HG03095 (cell line): ENCODE measurements around the gene GRAMD4.

Source experiments
- ATAC-seq: cut with Tn5 transposase; IDR thresholded peaks from one replicate; pipeline ENCODE4 v1.9.1; 2021; ENCODE audit warnings: moderate library complexity; ENCODE audit not compliant: unreplicated experiment

GRAMD4 gene

DNA sequence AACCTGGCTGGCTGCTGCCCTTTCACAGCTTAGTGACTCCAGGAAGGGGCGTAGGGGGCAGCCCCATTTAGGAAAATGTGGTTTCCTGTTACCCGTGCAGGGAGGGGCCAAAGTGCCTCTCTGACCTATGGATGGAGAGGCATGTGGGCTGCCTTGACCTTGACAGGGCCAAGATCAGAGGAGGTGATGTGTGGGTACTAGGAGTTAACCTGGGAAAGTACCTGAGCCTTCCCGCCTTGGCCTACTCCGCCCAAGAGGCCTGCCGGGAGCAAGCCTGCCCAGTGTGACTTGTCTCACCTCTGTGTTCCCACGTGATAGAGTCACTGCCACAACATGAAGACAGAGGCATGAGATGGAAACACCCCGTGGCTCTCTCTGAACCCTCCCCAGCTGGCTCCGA, 33.4 kb downstream of the GRAMD4 start:
- ATAC-seq = no peak

- no peak for ATAC-seq
Observed at GRCh38 chr22:46654426-46654825, 34.2 kb downstream of the GRAMD4 start.

GRCh38 chr22:46654927-46655595, 34.9 kb downstream of the GRAMD4 start:
- ATAC-seq = no peak

DNA sequence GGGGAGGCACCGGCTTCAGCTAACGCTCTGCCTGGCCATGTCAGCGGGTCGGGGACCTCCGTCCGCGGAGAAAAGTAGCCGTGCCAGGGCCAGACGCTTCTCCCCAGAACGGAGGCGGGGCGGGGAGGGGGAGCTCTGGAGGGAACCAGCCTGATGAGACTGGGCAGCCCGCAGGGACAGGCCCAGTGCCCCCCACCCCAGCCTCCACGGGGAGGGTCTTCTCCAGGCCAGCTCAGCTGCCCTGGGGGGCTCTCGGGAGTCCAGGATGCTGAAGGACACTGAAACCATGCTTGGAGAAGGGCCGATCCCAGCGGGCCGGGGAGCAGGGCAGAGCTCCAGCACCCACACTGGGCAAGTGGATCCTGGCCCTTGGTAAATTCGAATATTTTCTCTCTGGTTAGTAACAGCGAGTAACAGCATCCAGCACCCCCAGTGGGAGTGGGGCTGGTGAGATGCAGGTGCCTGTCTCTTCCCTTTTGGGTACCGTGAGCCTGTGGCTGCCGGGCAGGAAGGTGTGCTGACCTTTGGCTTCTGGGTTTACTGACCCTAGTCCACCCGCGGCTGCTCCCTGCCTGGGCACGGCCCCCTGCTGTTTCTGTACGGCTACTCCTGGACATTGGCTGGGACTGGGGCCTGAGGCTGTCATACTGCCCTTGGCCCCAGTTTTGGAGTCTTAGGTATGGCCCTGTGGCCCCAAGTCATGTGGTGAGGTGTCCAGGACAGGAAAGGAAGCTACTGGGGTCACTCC, 35.8 kb downstream of the GRAMD4 start:
- no peak for ATAC-seq

GRCh38 chr22:46656856-46657654, 36.9 kb downstream of the GRAMD4 start:
- no peak for ATAC-seq

- ATAC-seq = no peak
Observed at GRCh38 chr22:46657655-46657953, 37.4 kb downstream of the GRAMD4 start.

- no peak for ATAC-seq
Observed at GRCh38 chr22:46657996-46658947, 38.1 kb downstream of the GRAMD4 start.

- no peak for ATAC-seq
Observed at GRCh38 chr22:46659059-46659790, 39.0 kb downstream of the GRAMD4 start.

DNA sequence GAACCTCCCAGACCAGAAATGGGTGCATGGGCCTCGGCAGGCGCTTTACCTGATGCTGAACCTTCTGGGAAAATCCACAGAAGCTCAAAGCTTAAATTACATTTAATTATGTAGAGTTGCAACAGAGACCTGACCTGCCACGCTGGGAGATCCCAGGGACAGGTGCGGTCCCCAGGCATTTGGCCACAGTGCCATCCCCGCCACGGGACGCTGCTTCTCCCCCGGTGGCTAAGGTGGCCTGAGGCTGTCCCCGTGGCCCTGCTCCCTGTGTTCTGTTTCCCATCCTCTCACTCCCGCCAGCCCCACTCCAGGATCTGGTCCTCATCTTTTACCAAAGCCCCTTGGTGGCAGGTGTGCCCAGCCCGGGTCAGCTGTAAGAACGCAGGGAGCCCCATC, 39.6 kb downstream of the GRAMD4 start:
- ATAC-seq = no peak

DNA sequence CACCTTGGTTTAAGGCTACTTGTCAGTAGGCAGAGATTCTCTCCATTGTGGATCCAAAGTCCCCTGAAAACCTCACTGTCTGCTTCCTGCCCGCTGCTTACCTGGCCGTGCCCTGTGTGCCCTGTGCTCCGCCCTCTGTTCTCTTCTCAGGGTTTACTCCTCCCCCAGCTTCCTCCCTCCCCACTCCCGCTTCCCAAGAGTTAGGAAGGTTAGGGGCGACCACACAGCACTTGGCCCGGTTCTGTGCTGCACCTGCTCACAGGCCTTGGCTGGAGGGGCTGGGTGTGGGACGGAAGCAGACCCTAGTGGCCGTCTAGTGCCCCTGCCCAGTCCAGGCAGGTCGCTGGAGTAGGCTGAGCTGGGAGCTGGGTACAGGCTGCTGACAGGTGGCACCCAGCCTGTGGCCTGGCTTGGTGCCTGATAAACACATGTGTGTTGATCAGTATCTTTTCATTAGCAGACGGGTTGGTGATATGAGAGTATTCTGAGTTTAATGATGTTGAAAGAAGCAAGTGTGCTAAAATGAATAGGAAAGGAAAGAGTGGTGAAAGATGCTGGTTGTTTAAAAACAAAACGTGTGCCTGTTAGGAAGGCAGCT, 40.5 kb downstream of the GRAMD4 start:
- ATAC-seq = no peak

DNA sequence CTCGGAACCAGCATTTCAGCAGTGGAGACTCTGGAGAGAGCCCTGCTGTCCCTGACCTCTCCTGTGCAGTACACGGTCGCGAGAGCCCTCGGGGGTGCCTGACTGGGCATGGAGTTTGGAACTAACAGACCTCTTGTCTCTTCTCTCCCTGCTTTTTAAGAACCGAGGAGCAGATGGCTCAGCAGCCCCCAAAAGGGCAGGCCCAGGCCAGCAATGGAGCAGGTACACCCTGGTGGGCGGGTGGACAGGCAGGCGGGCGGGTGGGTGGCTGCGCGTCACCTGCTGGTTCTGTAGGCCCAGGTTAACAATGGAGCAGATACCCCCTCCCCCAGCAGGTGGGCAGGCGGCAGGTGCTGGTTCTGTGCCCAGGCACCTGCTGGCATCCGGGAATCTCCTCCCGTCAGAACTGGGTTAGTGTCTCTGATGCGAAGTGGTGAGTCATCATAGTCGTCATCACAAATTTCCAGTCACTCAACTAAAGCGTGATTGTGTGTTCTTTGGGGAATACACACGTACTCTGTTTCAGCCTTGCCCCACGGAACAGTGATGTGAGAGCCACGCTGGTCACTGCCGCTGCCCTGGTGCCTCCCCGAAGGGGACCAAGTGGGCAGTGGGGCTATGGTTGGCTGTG, 41.1 kb downstream of the GRAMD4 start:
- no peak for ATAC-seq

DNA sequence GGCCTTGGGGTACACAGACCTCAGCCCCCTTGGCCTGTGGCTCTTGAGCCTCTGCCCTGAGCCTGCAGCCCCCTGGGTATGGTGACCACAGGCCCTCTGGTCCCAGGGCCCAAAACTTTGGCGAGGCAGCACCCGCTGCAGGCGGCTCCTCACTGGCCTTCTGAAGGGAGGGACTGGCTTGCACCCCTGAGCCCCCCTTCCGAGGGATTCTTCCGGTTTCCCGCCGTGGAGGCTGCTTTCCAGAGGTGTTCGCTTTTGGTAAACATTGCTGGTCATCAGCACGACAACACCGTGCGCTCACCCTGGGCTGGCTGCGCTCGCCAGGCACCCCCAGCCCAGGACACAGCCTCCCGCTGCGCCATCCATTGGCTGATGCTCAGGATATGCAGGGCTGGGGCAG, 42.0 kb downstream of the GRAMD4 start:
- no peak for ATAC-seq

DNA sequence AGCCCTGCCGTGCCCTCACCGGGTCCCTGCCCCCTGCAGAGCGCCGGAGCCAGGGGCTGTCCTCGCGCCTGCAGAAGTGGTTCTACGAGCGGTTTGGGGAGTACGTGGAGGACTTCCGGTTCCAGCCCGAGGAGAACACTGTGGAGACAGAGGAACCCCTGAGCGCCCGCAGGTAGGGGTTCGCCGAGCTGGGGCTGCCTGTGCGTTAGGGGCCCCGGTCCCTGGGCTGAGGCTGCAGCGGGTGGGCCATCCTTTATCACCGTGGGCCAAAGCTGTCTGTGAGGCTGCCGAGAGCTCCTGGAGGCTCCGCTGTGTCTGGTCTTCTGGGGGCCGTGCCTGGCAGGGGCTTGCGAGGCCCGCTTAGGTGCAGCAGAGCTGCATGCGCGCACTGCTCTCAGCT, 42.8 kb downstream of the GRAMD4 start:
- no peak for ATAC-seq

- no peak for ATAC-seq
Observed at GRCh38 chr22:46663436-46664100, 43.4 kb downstream of the GRAMD4 start.

DNA sequence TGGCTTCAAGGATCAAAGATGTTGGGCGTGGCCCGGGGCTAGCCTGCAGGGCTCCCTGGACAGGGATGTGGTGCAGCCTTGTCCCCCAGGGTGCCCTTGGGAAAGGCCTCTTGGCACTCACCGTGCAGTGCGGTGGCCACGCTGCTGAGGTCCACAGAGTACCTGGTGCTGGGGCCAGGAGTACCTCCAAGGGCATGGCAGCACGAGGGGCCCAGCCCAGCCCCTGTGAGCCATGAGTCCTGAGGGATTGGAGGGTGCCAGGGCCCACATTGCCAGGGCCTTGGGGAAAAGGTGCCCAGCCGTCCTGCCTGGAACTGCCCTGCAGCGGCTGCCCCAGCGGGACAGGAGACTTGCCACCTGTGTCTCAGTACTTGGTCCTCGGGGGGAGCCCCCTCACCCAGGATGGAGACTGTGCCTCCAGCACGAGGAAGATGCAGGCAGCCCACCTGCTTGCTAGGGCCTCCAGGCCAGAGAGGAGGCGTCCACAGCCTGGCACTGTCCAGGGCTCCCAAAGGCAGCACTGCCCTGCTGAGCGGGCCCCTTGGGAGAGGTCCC, 44.2 kb downstream of the GRAMD4 start:
- ATAC-seq = no peak

DNA sequence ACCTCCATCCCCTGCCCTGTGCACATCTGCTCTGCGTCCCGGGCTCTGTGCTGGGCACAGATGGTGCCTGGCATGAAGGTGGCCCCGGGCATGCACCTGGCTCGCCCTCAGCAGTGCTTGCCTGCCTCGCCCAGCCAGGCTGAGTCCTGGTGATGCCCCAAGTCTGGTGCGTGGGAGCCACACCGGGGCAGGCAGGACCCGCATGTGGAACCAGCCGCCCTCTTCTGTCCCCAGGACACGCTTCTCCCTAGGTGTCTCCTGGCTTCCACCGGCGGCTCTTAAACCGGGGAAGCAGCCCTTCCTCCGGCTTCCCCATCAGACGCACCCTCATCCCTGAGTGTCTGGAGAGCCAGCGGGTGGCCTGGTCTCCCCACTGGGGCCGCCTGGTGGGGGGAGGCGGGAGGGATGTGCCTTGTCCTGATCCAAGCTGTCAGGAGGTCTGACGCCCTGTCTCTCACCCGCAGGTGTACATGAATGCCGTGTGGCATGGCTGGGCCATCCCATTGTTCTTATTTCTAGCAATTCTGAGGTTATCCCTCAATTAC, 45.0 kb downstream of the GRAMD4 start:
- ATAC-seq = no peak

DNA sequence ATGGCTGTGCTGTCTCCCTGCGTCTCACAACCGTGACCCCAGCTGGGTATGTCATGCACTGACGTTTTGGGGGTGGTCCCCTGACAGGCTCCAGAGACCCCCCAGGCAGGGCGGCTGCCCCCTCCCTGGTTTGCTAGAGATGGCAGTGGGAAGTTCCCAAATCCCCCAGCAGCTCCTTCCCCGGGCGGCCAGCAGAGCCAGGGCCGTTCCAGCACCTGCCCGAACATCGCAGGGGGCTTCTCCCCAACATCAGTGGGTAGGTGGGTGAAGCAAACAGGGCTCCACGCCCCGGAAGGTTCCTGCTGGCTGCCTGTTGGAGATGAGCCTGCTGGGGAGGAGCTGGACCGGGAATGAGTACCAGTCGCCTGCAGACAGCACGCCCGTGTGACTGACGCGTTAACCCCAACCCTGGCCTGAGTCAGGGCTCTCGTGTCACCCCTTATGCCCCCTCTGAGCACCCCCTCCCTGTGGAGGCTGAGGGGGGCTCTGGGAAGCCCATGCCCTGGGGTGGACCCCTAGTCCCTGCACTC, 45.6 kb downstream of the GRAMD4 start:
- no peak for ATAC-seq
